Non-pigmented ciliary epithelial cell (primary cell): ENCODE measurements around the gene AKR1C2.
"Not testable (repeated sequence)": the region's sequence is repeated elsewhere in the genome, so short reads cannot be mapped to it uniquely, and the experiment has no call there.

Experiments used
- DNase-seq: peaks from one replicate; pipeline ENCODE4 v3.0.0-alpha.2; 2010; ENCODE audit warnings: low read depth

Gene AKR1C2

GRCh38 chr10:5003127-5004029 lies at the start of gene AKR1C2:
AKR1C2 (minus strand) TSS chr10:5003857; CDS start chr10:5003835, 22 bp downstream.
- DNase-seq: not testable (repeated sequence)

- DNase-seq: not testable (repeated sequence)
These were observed 49.4 kb upstream of the AKR1C2 start for GRCh38 chr10:5052951-5053500.

- DNase-seq: no peak
These were observed 44.4 kb upstream of the AKR1C2 start for GRCh38 chr10:5047912-5048628.

- not testable (repeated sequence) for DNase-seq
These were observed 43.4 kb upstream of the AKR1C2 start for GRCh38 chr10:5047055-5047454.

- DNase-seq: no peak
These were observed 42.8 kb upstream of the AKR1C2 start for GRCh38 chr10:5046410-5046809.

GRCh38 chr10:5045095-5045494 lies 41.4 kb upstream of the AKR1C2 start:
- DNase-seq: no peak

GRCh38 chr10:5043716-5044115 lies 40.1 kb upstream of the AKR1C2 start:
- no peak for DNase-seq

- DNase-seq: no peak
These were observed 39.3 kb upstream of the AKR1C2 start for GRCh38 chr10:5042922-5043321.

- no peak for DNase-seq
These were observed 37.9 kb upstream of the AKR1C2 start for GRCh38 chr10:5041471-5042023.

- DNase-seq: no peak
These were observed 37.3 kb upstream of the AKR1C2 start for GRCh38 chr10:5040781-5041470.

- no peak for DNase-seq
These were observed 36.5 kb upstream of the AKR1C2 start for GRCh38 chr10:5040010-5040673.

- DNase-seq: no peak
These were observed 35.1 kb upstream of the AKR1C2 start for GRCh38 chr10:5038733-5039132.

GRCh38 chr10:5038101-5038500 lies 34.4 kb upstream of the AKR1C2 start:
- DNase-seq: no peak

GRCh38 chr10:5036511-5036910 lies 32.9 kb upstream of the AKR1C2 start:
- no peak for DNase-seq

GRCh38 chr10:5035356-5035755 lies 31.7 kb upstream of the AKR1C2 start:
- DNase-seq: no peak

- DNase-seq: no peak
These were observed 30.9 kb upstream of the AKR1C2 start for GRCh38 chr10:5034588-5034987.

GRCh38 chr10:5033061-5033778 lies 29.6 kb upstream of the AKR1C2 start:
- DNase-seq: peak; percentile 62

- DNase-seq: not testable (repeated sequence)
These were observed 28.8 kb upstream of the AKR1C2 start for GRCh38 chr10:5032444-5032843.

GRCh38 chr10:5031588-5031987 lies 27.9 kb upstream of the AKR1C2 start:
- not testable (repeated sequence) for DNase-seq

- DNase-seq: no peak
These were observed 27.3 kb upstream of the AKR1C2 start for GRCh38 chr10:5030989-5031388.

GRCh38 chr10:5025461-5025881 lies 21.8 kb upstream of the AKR1C2 start:
- DNase-seq: not testable (repeated sequence)
